HEK293 (cell line): Measurements from ENCODE around the gene CDH22.
A peak's percentile ranks its signal among the peaks of the same experiment; 100 is the strongest.

Experiments used
- CTCF ChIA-PET: fragments of 350-600 bp; formaldehyde crosslinking; extraction: SDS; loops from one replicate; lab custom pipeline; 2021; ENCODE audit warnings: antibody characterized with exemption; lab: Yijun Ruan, JAX
- POLR2A ChIA-PET: fragments of 300-600 bp; formaldehyde crosslinking; extraction: SDS; loops from one replicate; lab custom pipeline; 2020; ENCODE audit warnings: antibody characterized with exemption, inconsistent platforms; lab: Yijun Ruan, JAX
- H3K27ac ChIP-seq: fragments of 200-500 bp; sonication (Bioruptor generic); 2 replicates; pipeline ENCODE4 v1.5.1; 2014; ENCODE audit warnings: low read depth, low read length, control low read depth, inconsistent platforms; ENCODE audit errors: extremely low read depth
- H3K36me3 ChIP-seq, 2 experiments: fragments of 200-500 bp in 1 of 2; sonication (Bioruptor generic) in 1 of 2; 1 replicate in 1 of 2; 2 replicates in 1 of 2; pipeline ENCODE4 v1.5.1; 2014 to 2017; ENCODE audit warnings: inconsistent platforms in 2 of 2, low read length in 2 of 2; ENCODE audit not compliant: control insufficient read depth in 2 of 2, insufficient read depth in 1 of 2
- H3K4me1 ChIP-seq: fragments of 200-500 bp; sonication (Bioruptor generic); 2 replicates; pipeline ENCODE4 v1.5.1; 2014; ENCODE audit warnings: mild to moderate bottlenecking, low read length, inconsistent platforms; ENCODE audit not compliant: control insufficient read depth, insufficient read depth
- H3K4me3 ChIP-seq: 2 replicates; pipeline ENCODE4 v1.5.1; 2011; ENCODE audit warnings: low read depth, mild to moderate bottlenecking, control low read depth, low read length, moderate library complexity
- H3K9me3 ChIP-seq: fragments of 200-500 bp; sonication (Bioruptor generic); 2 replicates; pipeline ENCODE4 v1.5.1; 2014; ENCODE audit warnings: low read depth, low read length, inconsistent platforms; ENCODE audit not compliant: control insufficient read depth, insufficient read depth
- EGR2 ChIP-seq: fragments of 450-650 bp; formaldehyde crosslinking; IDR thresholded peaks from 2 replicates; pipeline ENCODE4 v1.5.1; 2016; ENCODE audit warnings: low read depth, missing biosample characterization, missing genetic modification characterization
- KLF1 ChIP-seq: fragments of 450-650 bp; formaldehyde crosslinking; IDR thresholded peaks from 2 replicates; pipeline ENCODE4 v1.5.1; 2016; ENCODE audit warnings: missing biosample characterization, missing genetic modification characterization
- KLF8 ChIP-seq: fragments of 450-650 bp; formaldehyde crosslinking; IDR thresholded peaks from 2 replicates; pipeline ENCODE4 v1.5.1; 2016; ENCODE audit warnings: missing biosample characterization, missing genetic modification characterization
- MEIS1 ChIP-seq: sonication (generic); formaldehyde crosslinking; IDR thresholded peaks from 2 replicates; pipeline ENCODE4 v1.8.1; 2022; ENCODE audit warnings: missing genetic modification reagents, mild to moderate bottlenecking, borderline replicate concordance
- OSR2 ChIP-seq: fragments of 450-650 bp; formaldehyde crosslinking; IDR thresholded peaks from 2 replicates; pipeline ENCODE4 v1.5.1; 2016; ENCODE audit warnings: missing biosample characterization, missing genetic modification characterization
- PRDM1 ChIP-seq: fragments of 450-650 bp; formaldehyde crosslinking; IDR thresholded peaks from 2 replicates; pipeline ENCODE4; 2016; ENCODE audit warnings: missing biosample characterization, missing genetic modification characterization
- PRDM4 ChIP-seq: fragments of 450-650 bp; formaldehyde crosslinking; IDR thresholded peaks from 2 replicates; pipeline ENCODE4 v1.5.1; 2017; ENCODE audit warnings: missing biosample characterization, missing genetic modification characterization
- TRIM28 ChIP-seq: IDR thresholded peaks from 2 replicates; pipeline ENCODE4 v1.6.1; 2011; ENCODE audit warnings: low read length, control low read depth, borderline replicate concordance
- ZBTB8A ChIP-seq: fragments of 450-650 bp; formaldehyde crosslinking; IDR thresholded peaks from 2 replicates; pipeline ENCODE4 v1.5.1; 2016; ENCODE audit warnings: missing biosample characterization, missing genetic modification characterization
- ZFP41 ChIP-seq: fragments of 450-650 bp; formaldehyde crosslinking; IDR thresholded peaks from 2 replicates; pipeline ENCODE4 v1.5.1; 2016; ENCODE audit warnings: missing biosample characterization, missing genetic modification characterization, borderline replicate concordance
- ZNF10 ChIP-seq: fragments of 450-650 bp; formaldehyde crosslinking; IDR thresholded peaks from 2 replicates; pipeline ENCODE4 v1.5.1; 2017; ENCODE audit warnings: missing biosample characterization, missing genetic modification characterization
- ZNF148 ChIP-seq: fragments of 450-650 bp; formaldehyde crosslinking; IDR thresholded peaks from 2 replicates; pipeline ENCODE4 v1.5.0; 2017; ENCODE audit warnings: missing biosample characterization, missing genetic modification characterization, borderline replicate concordance
- ZNF155 ChIP-seq: fragments of 450-650 bp; formaldehyde crosslinking; IDR thresholded peaks from 2 replicates; pipeline ENCODE4 v1.5.1; 2016; ENCODE audit warnings: missing biosample characterization, missing genetic modification characterization
- ZNF174 ChIP-seq: fragments of 450-650 bp; formaldehyde crosslinking; IDR thresholded peaks from 2 replicates; pipeline ENCODE4 v1.5.0; 2017; ENCODE audit warnings: missing biosample characterization, mild to moderate bottlenecking, missing genetic modification characterization
- ZNF175 ChIP-seq: fragments of 450-650 bp; formaldehyde crosslinking; IDR thresholded peaks from 2 replicates; pipeline ENCODE4 v1.5.1; 2016; ENCODE audit warnings: missing biosample characterization, missing genetic modification characterization
- ZNF18 ChIP-seq: fragments of 450-650 bp; formaldehyde crosslinking; IDR thresholded peaks from 2 replicates; pipeline ENCODE4 v1.5.1; 2016; ENCODE audit warnings: missing biosample characterization, missing genetic modification characterization
- ZNF2 ChIP-seq: fragments of 450-650 bp; formaldehyde crosslinking; IDR thresholded peaks from 2 replicates; pipeline ENCODE4 v1.5.1; 2016; ENCODE audit warnings: missing biosample characterization, missing genetic modification characterization
- ZNF280D ChIP-seq: fragments of 450-650 bp; formaldehyde crosslinking; IDR thresholded peaks from 2 replicates; pipeline ENCODE4 v1.5.1; 2016; ENCODE audit warnings: missing biosample characterization, missing genetic modification characterization
- ZNF324 ChIP-seq: fragments of 450-650 bp; formaldehyde crosslinking; IDR thresholded peaks from 2 replicates; pipeline ENCODE4 v1.5.1; 2016; ENCODE audit warnings: missing biosample characterization, missing genetic modification characterization
- ZNF549 ChIP-seq: fragments of 450-650 bp; IDR thresholded peaks from 2 replicates; pipeline ENCODE4 v1.5.1; 2018; ENCODE audit warnings: missing biosample characterization, missing genetic modification characterization, mild to moderate bottlenecking, inconsistent platforms, moderate library complexity
- ZNF585B ChIP-seq: fragments of 450-650 bp; formaldehyde crosslinking; IDR thresholded peaks from 2 replicates; pipeline ENCODE4 v1.5.1; 2016; ENCODE audit warnings: missing biosample characterization, missing genetic modification characterization
- ZNF747 ChIP-seq: fragments of 450-650 bp; formaldehyde crosslinking; IDR thresholded peaks from 2 replicates; pipeline ENCODE4 v1.5.1; 2016; ENCODE audit warnings: missing biosample characterization, missing genetic modification characterization
- ZNF768 ChIP-seq: fragments of 450-650 bp; formaldehyde crosslinking; IDR thresholded peaks from 2 replicates; pipeline ENCODE4 v1.5.1; 2018; ENCODE audit warnings: missing biosample characterization, mild to moderate bottlenecking, missing genetic modification characterization
- ZNF791 ChIP-seq: fragments of 450-650 bp; formaldehyde crosslinking; IDR thresholded peaks from 2 replicates; pipeline ENCODE4 v1.5.1; 2016; ENCODE audit warnings: missing biosample characterization, missing genetic modification characterization
- ZNF837 ChIP-seq: fragments of 450-650 bp; formaldehyde crosslinking; IDR thresholded peaks from 2 replicates; pipeline ENCODE4 v1.5.1; 2016; ENCODE audit warnings: missing biosample characterization, missing genetic modification characterization
- ZSCAN4 ChIP-seq: fragments of 450-650 bp; formaldehyde crosslinking; IDR thresholded peaks from 2 replicates; pipeline ENCODE4 v1.5.1; 2017; ENCODE audit warnings: missing biosample characterization, missing genetic modification characterization

Gene CDH22

GRCh38 chr20:46175127-46175494 is 133.2 kb downstream of the CDH22 start:
- Histone ChIP-seq H3K4me1 (no peaks in the 10 kb centered on the region), H3K27ac (no peak overlapping the region), H3K36me3 (no peaks in the 10 kb centered on the region), H3K9me3 (no peaks in the 10 kb centered on the region)
- TF ChIP-seq ZNF585B: no peak
- TF ChIP-seq ZNF324 (tag by site-specific recombination): no peak
- no peak for TF ChIP-seq ZFP41 (tag by site-specific recombination)
- no peak for TF ChIP-seq ZNF10
- no peak for TF ChIP-seq ZNF768 (tag by site-specific recombination)
- no peak for TF ChIP-seq TRIM28
- no peak for TF ChIP-seq ZNF18 (tag by site-specific recombination)
- no peak for TF ChIP-seq ZNF791
- no peak for TF ChIP-seq ZNF174 (tag by site-specific recombination)
- TF ChIP-seq ZNF837 (tag by site-specific recombination): no peak
- no peak for TF ChIP-seq ZNF280D
- TF ChIP-seq, all 188 proteins: peak for 0
- no peak overlapping the region for H3K4me3 ChIP-seq
- ChIA-PET CTCF (interaction anchor here (0.6 to 3.1 kb wide), 20 partner anchors 9 to 789 kb away, joined by 3 to 17 read pairs (median 4); no protein-coding TSS in a partner anchor), POLR2A (no interaction called here)

- POLR2A ChIA-PET: no interaction called here
- CTCF ChIA-PET: interaction anchor here (0.6 to 3.1 kb wide), 23 partner anchors 8 to 789 kb away, joined by 3 to 17 read pairs (median 3); no protein-coding TSS in a partner anchor
- Histone ChIP-seq H3K4me3 (no peak overlapping the region), H3K36me3 (no peaks in the 10 kb centered on the region), H3K9me3 (no peaks in the 10 kb centered on the region), H3K27ac (no peak overlapping the region), H3K4me1 (no peaks in the 10 kb centered on the region)
- no peak for TF ChIP-seq ZSCAN4 (tag by site-specific recombination)
- TF ChIP-seq PRDM1 (tag by site-specific recombination): no peak
- no peak for TF ChIP-seq ZNF2 (tag by site-specific recombination)
- no peak for TF ChIP-seq ZNF549 (tag by site-specific recombination)
- TF ChIP-seq MEIS1 (CRISPR knock-in tag): no peak
- no peak for TF ChIP-seq ZNF148 (tag by site-specific recombination)
- no peak for TF ChIP-seq ZNF747 (tag by site-specific recombination)
- no peak for TF ChIP-seq ZNF155
- no peak for TF ChIP-seq ZNF175 (tag by site-specific recombination)
- no peak for TF ChIP-seq OSR2 (tag by site-specific recombination)
- no peak for TF ChIP-seq KLF8 (tag by site-specific recombination)
- no peak for TF ChIP-seq ZNF324 (tag by site-specific recombination)
- TF ChIP-seq PRDM4 (tag by site-specific recombination): no peak
- 0 out of 2 replicates have a peak, but pooled peaks have one; percentile 35 for TF ChIP-seq KLF1 (tag by site-specific recombination)
- peak; percentile 98 for TF ChIP-seq ZBTB8A (tag by site-specific recombination)
- peak; percentile 27; the same call in 1 of the 2 replicates for TF ChIP-seq EGR2
Observed at GRCh38 chr20:46174469-46175126, 133.7 kb downstream of the CDH22 start.
